ENCODE data around the gene TOX2.

Gene TOX2

DNA sequence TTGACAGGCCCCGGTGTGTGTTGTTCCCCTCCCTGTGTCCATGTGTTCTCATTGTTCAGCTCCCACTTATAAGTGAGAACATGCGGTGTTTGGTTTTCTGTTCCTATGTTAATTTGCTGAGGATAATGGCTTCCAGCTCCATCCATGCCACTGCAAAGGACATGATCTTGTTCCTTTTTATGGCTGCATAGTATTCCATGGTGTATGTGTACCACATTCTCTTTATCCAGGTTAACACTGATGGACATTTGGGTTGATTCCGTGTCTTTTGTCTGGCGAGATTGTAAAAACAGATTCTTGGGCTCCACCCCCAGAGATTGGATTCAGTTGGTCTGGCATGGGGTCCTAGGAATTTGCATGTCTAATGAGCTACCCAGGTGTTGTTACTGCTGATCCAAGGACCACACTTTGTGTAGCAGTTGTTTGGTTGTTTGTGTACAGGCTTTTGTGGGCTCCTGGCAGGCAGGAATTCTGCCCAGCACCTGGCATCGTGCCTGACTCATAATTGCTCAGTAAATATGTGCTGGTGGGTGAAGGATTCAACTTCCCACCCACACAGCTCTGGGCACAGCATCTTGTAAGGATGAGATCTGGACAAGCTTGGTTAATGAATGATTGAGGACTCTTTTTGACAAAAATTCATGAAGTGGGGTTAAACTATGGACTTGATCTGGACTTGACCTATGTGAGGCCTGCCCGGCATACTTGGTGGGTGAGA lies 5.2 kb downstream of the TOX2 start:
- no peak overlapping the region for H3K4me3 ChIP-seq (ENCODE audit: low read depth, low read length)
- no peak for DNase-seq (ENCODE audit: low read depth)
- TF ChIP-seq, protein P1, sequence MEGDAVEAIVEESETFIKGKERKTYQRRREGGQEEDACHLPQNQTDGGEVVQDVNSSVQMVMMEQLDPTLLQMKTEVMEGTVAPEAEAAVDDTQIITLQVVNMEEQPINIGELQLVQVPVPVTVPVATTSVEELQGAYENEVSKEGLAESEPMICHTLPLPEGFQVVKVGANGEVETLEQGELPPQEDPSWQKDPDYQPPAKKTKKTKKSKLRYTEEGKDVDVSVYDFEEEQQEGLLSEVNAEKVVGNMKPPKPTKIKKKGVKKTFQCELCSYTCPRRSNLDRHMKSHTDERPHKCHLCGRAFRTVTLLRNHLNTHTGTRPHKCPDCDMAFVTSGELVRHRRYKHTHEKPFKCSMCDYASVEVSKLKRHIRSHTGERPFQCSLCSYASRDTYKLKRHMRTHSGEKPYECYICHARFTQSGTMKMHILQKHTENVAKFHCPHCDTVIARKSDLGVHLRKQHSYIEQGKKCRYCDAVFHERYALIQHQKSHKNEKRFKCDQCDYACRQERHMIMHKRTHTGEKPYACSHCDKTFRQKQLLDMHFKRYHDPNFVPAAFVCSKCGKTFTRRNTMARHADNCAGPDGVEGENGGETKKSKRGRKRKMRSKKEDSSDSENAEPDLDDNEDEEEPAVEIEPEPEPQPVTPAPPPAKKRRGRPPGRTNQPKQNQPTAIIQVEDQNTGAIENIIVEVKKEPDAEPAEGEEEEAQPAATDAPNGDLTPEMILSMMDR (IDR thresholded peaks at IDR 0.05; ENCODE audit: low read depth, low read length, missing control alignments): no peak
- in situ Hi-C loops (cut with HindIII; ENCODE audit: low sequenced_read_pairs): no loop called here

DNA sequence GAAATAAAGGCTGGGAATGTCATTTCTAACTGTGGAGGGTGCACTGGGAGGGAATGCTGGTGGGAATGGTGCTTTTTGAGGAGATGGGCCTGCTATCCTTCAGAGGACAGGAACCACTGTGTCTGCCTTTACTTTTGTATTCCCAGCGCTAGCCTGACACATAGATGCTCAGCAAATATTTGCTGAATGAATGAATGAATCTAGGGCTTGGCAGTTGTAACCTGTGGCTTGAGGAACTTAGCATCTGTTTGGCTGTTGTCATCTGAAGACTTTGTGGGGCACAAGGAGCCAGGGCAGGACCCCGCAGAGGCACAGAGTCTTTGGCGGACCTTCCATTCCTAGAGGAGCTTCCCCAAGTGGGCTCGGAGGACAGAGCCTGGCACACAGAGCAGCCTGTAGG lies 6.1 kb downstream of the TOX2 start:
- in situ Hi-C loops (cut with HindIII; ENCODE audit: low sequenced_read_pairs): no loop called here
- TF ChIP-seq, protein P1 (IDR thresholded peaks at IDR 0.05; ENCODE audit: low read depth, low read length, missing control alignments): no peak
- no peak for DNase-seq (ENCODE audit: low read depth)
- H3K4me3 ChIP-seq (ENCODE audit: low read depth, low read length): no peak overlapping the region

DNA sequence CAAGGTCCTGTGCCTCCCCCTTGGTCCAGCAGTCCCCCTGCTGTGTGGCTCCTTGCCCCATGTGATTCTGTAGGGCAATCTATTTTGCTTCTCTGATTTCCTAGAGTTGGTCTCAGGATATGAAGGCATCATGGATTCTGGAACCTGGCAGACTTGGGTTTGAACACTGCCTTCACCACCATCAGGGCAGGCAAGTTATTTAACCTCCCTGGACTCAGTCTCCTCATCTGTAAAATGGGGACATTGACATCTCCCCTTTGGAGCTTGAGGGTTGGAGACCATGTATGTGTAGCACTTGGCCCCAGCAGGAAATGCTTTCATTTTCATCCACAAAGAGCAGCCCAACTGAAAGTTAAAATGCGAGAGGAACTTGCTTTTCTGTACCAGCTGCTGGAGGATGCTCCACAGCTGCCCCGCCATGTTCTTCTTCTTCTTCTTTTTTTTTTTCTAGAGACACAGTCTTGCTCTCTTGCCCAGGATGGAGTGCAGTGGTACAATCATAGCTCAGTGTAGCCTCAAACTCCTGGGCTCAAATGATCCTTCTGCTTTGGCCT lies 6.7 kb downstream of the TOX2 start:
- H3K4me3 ChIP-seq (ENCODE audit: low read depth, low read length): no peak overlapping the region
- TF ChIP-seq, protein P1 (IDR thresholded peaks at IDR 0.05; ENCODE audit: low read depth, low read length, missing control alignments): no peak
- in situ Hi-C loops (cut with HindIII; ENCODE audit: low sequenced_read_pairs): no loop called here
- no peak for DNase-seq (ENCODE audit: low read depth)

DNA sequence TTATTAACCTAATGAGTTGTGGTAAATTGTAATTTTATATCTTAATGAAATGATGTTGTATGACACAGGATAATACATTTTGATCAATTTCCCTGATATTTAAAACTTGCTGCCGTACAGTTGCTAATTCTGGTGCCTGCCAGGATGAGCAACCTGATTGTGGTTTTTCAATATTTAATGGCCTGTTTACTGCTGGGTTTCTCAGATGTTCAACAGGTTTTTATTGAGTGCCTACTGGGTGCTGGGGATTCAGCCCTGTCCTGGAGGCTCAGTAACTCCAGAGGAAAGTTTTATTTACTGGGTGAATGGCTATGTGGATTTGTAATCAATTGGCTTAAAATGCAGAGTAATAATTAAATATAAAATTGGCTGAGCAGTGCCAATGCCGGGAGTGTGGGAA lies 8.0 kb downstream of the TOX2 start:
- TF ChIP-seq, protein P1 (IDR thresholded peaks at IDR 0.05; ENCODE audit: low read depth, low read length, missing control alignments): no peak
- no peak for DNase-seq (ENCODE audit: low read depth)
- H3K4me3 ChIP-seq (ENCODE audit: low read depth, low read length): no peak overlapping the region
- in situ Hi-C loops (cut with HindIII; ENCODE audit: low sequenced_read_pairs): no loop called here

DNA sequence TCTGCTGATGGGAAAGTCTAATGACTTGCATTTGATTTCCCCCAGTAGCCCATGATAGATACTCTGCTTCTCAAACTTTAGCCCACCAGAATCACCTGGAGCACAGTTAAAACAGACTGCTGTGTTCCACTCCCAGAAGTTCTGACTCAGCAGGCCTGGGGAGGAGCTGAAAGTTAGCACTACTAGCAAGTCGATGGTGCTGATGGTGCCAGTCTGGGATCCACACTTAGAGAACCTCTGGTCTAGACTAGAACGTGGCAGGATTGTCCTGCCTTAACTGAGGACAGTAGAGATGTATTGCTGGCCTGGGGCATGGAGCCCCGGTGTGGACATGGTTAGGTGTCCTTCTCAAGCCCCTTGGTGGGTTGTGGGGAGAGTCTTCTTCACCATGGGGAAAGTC lies 8.7 kb downstream of the TOX2 start:
- no peak for DNase-seq (ENCODE audit: low read depth)
- in situ Hi-C loops (cut with HindIII; ENCODE audit: low sequenced_read_pairs): no loop called here

DNA sequence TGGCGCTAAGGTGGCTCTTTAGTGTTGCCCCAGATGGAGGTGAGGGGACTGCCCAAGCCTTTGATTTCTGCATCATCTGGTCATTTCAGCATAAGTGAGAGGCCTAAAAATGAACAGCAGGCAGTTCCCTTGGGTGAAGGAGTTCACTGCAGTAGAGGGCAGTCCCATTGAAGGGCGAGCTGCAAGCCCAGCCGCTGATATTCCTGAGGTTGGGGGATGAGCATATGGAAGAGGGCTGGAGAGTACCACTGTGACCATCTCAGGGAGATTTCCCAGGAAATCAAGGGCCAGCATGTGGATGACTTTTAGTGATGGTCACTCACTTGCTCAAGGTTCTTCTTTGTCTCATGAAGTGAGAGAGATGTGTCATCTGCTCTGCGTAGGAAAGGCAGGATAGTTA lies 9.3 kb downstream of the TOX2 start:
- in situ Hi-C loops (cut with HindIII; ENCODE audit: low sequenced_read_pairs): no loop called here
- no peak for DNase-seq (ENCODE audit: low read depth)
- no peak overlapping the region for H3K4me3 ChIP-seq (ENCODE audit: low read depth, low read length)
- TF ChIP-seq, protein P1 (IDR thresholded peaks at IDR 0.05; ENCODE audit: low read depth, low read length, missing control alignments): no peak

More for the DNA sequence above, 8.7 kb downstream of the TOX2 start:
- TF ChIP-seq, protein P1 (IDR thresholded peaks at IDR 0.05; ENCODE audit: low read depth, low read length, missing control alignments): no peak
- no peak overlapping the region for H3K4me3 ChIP-seq (ENCODE audit: low read depth, low read length)

Data from astrocyte of the cerebellum (primary cell).